Ovary (tissue), 3 donors: ENCODE measurements around the gene CPSF2.

ENCODE experiments used
- POLR2A ChIP-seq: fragments of 450-650 bp; IDR thresholded peaks from one replicate; pipeline ENCODE4 v1.6.1; 2017; ENCODE audit warnings: antibody characterized with exemption, mild to moderate bottlenecking, moderate library complexity
- TF ChIP-seq, protein P1 (sequence below), 3 donors: fragments of 450-650 bp in 2 of 3; fragments of 200-600 bp in 1 of 3; IDR thresholded peaks; one replicate each; pipeline versions ENCODE4 v1.5.1 to v1.8.0; 2016 to 2022; ENCODE audit warnings: antibody characterized with exemption in 3 of 3, mild to moderate bottlenecking in 1 of 3
- donor health status: DM: no; HTN: no; CAD: no.

GRCh38 chr14:92109490-92109889, 12.3 kb upstream of the CPSF2 start:
- TF ChIP-seq, protein P1, sequence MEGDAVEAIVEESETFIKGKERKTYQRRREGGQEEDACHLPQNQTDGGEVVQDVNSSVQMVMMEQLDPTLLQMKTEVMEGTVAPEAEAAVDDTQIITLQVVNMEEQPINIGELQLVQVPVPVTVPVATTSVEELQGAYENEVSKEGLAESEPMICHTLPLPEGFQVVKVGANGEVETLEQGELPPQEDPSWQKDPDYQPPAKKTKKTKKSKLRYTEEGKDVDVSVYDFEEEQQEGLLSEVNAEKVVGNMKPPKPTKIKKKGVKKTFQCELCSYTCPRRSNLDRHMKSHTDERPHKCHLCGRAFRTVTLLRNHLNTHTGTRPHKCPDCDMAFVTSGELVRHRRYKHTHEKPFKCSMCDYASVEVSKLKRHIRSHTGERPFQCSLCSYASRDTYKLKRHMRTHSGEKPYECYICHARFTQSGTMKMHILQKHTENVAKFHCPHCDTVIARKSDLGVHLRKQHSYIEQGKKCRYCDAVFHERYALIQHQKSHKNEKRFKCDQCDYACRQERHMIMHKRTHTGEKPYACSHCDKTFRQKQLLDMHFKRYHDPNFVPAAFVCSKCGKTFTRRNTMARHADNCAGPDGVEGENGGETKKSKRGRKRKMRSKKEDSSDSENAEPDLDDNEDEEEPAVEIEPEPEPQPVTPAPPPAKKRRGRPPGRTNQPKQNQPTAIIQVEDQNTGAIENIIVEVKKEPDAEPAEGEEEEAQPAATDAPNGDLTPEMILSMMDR (IDR thresholded peaks at IDR 0.05) = no peak
- TF ChIP-seq POLR2A = no peak
